CD4-positive, alpha-beta T cell treated with Interleukin-17A for 1 hour (primary cell): ENCODE data around the gene PEMT.
"Not testable (repeated sequence)": the region's sequence is repeated elsewhere in the genome, so short reads cannot be mapped to it uniquely, and the experiment has no call there.

ENCODE experiments used
- DNase-seq: peaks from one replicate; pipeline ENCODE4 v3.0.0-alpha.2; 2020

Gene PEMT

GRCh38 chr17:17498606-17499301 lies 92.8 kb downstream of the PEMT start:
- DNase-seq = no peak

- DNase-seq = no peak
Observed at GRCh38 chr17:17497845-17498520, 93.5 kb downstream of the PEMT start.

GRCh38 chr17:17497065-17497844 lies 94.3 kb downstream of the PEMT start:
- no peak for DNase-seq

GRCh38 chr17:17496189-17497064 lies 95.1 kb downstream of the PEMT start, which contains the start of gene RASD1:
Gene RASD1 (minus strand): TSS chr17:17496395. CDS start chr17:17496181, 214 bp downstream.
- peak; percentile 81 for DNase-seq

GRCh38 chr17:17495536-17496188 lies 95.8 kb downstream of the PEMT start:
- peak; percentile 18 for DNase-seq

- no peak for DNase-seq
Observed at GRCh38 chr17:17494870-17495535, 96.5 kb downstream of the PEMT start.

GRCh38 chr17:17494499-17494869 lies 97.0 kb downstream of the PEMT start:
- DNase-seq = no peak

- DNase-seq = no peak
Observed at GRCh38 chr17:17493986-17494466, 97.5 kb downstream of the PEMT start.

- DNase-seq = no peak
Observed at GRCh38 chr17:17493249-17493985, 98.1 kb downstream of the PEMT start.

- DNase-seq = no peak
Observed at GRCh38 chr17:17492571-17492970, 98.9 kb downstream of the PEMT start.

- no peak for DNase-seq
Observed at GRCh38 chr17:17492085-17492484, 99.4 kb downstream of the PEMT start.

- DNase-seq = no peak
Observed at GRCh38 chr17:17491546-17491988, 99.9 kb downstream of the PEMT start.

GRCh38 chr17:17491031-17491471 lies 100.5 kb downstream of the PEMT start:
- DNase-seq = no peak

- no peak for DNase-seq
Observed at GRCh38 chr17:17487998-17488397, 103.5 kb downstream of the PEMT start.

GRCh38 chr17:17486416-17486815 lies 105.1 kb downstream of the PEMT start:
- DNase-seq = not testable (repeated sequence)

GRCh38 chr17:17485420-17485819 lies 106.1 kb downstream of the PEMT start:
- no peak for DNase-seq

- no peak for DNase-seq
Observed at GRCh38 chr17:17484451-17484899, 107.0 kb downstream of the PEMT start.

- no peak for DNase-seq
Observed at GRCh38 chr17:17481860-17482259, 109.6 kb downstream of the PEMT start.

GRCh38 chr17:17480593-17481148 lies 110.8 kb downstream of the PEMT start:
- DNase-seq = no peak

GRCh38 chr17:17479209-17479608 lies 112.3 kb downstream of the PEMT start:
- DNase-seq = no peak
